Suppressor macrophage treated with lipopolysaccharide for 4 hours (primary cell): ENCODE results near the gene PWWP2B.
A peak's percentile ranks its signal among the peaks of the same experiment; 100 is the strongest.

ENCODE experiments used
- DNase-seq: peaks from one replicate; pipeline ENCODE4 v3.0.0-alpha.2; 2020

Gene PWWP2B

DNA sequence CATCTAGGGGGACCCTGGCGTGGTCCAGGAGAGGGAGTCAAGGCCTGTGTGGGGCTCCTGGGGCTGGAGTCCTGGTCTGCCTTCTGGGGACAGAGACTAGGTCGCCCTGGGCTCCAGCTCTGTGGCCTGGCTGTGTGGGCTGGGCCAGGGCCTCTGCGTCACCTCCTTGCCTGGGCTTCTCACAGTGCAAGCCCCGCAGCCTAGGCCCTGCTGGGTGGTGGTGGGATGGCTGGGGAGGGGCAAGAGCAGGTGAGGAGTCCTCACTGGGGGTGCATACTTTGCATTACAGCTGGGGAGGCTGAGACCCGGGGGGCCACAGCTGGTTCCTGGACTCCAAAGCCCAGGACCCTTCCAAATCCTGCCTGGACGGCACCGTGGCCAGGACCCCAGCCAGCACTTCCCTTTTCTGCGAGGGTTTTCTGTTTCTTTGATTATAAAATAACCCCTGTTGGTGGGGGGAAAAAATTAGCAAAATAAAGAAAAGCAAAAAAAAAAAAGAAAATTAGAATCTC lies 23.5 kb downstream of the PWWP2B start:
- peak; percentile 61 for DNase-seq

DNA sequence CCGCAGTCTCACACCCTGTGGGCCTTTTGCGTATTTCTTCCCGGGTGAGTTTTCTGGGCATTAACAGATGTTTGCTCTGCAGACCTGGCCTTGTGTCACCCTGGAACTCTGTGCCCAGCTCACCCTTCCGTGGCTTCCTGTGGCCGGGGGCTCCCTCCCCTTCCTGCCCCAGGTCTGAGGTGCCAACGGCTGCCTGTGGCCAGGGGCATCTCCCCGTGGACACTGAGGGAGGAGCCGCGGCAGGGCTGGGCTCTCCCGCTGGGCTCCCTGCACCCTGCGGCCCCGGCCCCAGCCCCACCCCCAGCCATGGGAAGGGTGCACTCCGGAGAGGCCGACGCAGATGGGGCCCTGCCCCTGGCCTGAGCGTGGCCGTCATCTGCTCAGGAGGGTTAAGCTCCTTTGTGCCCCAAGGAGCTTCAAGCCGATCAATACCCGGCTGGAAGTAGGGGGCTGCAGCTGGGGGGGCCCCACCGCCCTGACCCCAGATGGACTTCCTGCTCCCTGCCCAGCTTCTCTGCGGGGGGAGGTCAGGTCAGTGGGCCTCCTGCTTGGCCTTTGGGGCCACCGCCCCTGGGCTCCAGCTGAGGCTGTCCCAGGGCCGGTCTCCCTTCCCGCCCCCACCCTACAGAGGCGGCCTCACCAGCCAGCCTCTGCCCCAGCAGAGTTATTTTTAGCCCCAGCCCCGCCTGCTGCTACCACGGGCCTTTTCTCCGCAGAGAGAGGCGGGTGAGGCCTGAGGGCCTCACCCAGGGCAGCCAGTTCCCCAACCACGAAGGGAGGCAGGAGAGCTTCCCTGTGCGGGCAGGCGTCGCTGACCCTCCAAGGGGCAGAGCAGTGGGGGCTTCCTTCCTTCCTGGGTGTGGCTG lies 24.2 kb downstream of the PWWP2B start:
- DNase-seq: peak; percentile 69

DNA sequence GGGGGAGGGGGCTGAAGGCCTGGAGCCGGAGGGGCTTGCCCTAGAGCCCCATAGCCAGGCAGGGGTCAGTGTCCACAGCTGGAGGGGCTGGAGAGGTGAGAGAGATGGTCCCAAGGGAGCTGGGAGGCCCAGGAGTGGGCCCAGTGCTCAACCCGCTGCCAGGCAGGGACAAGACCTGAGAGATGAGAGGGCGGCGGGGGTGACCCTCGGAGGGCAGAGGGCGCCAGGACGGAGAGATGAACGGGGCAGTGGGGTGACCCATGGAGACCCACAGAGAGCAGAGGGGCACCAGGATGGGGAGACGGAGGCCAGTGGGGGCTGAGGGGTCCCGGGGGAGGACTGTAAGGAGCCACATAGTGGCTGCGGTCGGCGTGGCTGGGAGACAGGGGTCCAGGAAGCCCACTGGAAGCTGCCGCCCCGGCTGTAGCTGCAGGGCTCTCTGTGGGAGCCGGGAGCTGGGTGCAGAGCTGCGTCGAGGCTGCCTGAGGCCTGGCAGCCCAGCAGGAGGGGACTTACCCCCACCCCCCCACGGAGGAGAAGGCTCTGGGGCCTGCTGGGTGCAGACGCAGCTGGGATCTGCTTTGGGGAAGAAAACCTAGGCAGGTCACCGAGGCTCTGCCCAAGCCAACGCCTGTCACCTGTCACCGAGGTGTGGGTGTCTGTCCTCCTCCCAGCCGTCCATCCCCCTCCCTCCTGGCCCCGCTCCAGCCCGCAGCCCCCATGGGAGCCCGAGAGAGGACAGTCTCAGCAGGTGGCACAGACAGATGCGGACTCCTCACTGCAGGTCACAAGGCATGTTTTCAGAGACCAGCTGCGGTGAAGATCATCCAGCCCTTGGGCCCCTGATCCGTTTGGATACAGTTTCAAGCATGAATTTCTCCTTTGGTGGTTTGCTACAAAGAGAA lies 25.1 kb downstream of the PWWP2B start:
- DNase-seq: no peak

GRCh38 chr10:132422903-132423825 lies 26.2 kb downstream of the PWWP2B start:
- DNase-seq: peak; percentile 64

GRCh38 chr10:132423966-132424861 lies 27.2 kb downstream of the PWWP2B start:
- no peak for DNase-seq

- DNase-seq: no peak
Measured at GRCh38 chr10:132425029-132425756, 28.2 kb downstream of the PWWP2B start.

DNA sequence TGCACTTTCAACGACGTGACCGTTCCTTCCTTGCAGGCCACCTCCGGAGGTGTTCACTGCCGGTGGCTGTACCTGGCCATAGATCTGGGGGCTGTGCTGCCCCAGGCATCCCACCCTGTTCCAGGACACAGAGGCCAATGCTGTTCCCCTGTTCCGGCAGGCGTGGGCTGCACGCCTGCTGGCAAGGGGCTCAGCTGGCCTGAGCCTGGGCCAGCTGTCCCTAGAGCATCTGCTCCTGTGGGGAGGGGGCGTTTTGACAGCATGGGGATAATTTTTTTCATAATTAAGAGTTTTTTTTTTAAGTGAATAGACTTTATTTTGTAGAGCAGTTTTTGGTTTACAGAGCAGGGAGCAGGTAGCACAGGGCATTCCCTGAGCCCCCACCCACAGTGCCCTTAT lies 28.8 kb downstream of the PWWP2B start:
- DNase-seq: no peak

- no peak for DNase-seq
Measured at GRCh38 chr10:132427006-132427771, 30.2 kb downstream of the PWWP2B start.

- DNase-seq: no peak
Measured at GRCh38 chr10:132427939-132428367, 31.0 kb downstream of the PWWP2B start.

DNA sequence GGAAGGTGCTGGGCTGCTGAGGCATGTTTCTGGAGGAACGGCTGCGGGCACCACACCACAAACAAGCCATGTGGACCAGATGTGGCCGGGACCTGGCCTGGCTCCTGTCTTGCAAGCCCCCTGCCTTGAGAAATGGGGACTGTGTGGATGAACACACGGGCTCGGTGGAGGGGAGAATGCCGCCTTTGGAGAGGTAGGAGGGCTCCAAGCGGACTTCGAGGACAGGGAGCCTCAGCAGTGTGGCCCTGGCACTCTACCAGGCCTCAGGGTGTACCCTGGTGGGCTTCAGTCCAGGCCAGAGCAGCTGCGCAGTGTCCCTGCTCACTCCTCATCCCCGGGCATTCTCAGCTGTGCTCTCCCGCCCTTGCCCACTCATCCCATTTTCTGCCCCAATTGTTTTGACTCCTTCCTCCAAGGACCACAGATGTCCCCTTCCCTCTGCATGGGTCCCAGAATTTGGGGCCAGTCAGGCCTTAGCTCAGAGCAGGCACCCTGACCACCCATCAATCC lies 31.5 kb downstream of the PWWP2B start:
- no peak for DNase-seq

GRCh38 chr10:132429281-132430230 lies 32.6 kb downstream of the PWWP2B start:
- DNase-seq: no peak

DNA sequence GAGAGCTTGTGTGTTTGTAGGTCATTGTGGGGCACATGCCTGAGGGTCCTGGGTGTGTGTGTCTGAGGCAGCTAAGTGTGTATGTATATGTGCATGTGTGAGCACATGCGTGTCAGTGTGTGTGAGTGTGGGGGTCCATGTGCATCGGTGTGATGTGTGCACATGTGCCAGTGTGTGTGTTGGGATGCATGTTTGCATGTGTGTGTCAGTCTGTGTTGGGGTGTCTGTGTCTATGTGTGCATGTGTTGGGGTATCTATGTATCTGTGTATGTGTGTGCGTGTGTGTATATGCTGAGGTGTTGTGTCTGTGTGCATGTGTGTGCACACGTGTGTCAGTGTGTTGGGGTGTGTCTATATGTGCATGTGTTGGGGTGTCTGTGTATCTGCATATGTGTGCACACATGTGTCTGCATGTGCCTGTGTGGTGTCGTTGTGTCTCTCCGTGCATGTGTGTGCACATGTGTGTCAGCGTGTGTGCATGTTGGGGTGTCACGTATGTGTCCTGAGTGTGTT lies 33.3 kb downstream of the PWWP2B start:
- no peak for DNase-seq

- DNase-seq: no peak
Measured at GRCh38 chr10:132430861-132431271, 33.9 kb downstream of the PWWP2B start.

DNA sequence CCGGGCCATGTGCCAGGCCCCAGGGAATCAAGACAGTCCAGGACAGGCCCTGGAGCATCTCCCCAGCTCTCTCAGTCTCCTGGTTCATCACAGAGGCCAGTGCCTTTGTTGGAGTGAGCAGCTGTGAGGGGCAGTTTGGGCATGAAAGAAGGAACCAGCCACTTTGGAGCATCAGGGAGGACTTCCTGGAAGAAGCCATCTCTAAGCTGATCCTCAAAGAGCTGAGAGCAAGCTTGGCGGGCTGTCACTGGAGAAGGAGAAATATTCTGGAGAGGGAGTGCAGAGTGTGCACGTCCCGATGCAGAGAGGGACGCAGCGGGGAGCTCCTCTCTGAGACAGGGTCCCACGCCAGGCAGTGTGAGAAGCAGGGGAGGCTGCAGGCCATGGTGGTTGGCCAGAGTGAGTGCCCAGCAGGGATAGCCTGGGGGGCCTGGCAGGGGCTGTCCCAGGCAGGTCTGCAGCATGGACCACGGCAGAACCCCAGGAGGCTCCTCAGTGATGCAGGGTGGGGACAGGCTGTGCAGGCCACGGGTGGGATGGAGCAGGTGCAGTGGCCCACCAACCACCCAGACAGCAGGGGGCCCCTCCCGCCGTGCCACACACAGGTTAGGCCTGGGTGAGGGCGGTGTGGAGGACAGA lies 34.7 kb downstream of the PWWP2B start:
- no peak for DNase-seq

DNA sequence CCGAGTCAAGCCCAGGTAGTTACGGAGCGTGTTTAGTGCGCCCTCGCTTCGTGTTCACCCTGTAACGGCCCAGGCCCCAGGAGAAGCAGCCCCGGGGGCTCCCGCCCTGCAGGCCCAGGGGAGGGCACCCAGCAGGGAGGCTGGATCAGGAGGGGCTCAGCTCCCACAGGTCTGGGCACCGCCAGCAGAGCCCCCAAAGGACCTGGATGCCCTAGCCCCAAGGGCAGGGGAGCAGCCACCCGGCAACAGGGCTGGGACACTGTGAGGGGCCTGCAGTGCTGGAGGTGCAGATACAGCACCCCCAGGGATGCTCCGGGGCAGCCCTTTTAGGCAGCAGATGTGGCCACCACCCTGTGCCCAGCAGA lies 35.2 kb downstream of the PWWP2B start:
- no peak for DNase-seq

DNA sequence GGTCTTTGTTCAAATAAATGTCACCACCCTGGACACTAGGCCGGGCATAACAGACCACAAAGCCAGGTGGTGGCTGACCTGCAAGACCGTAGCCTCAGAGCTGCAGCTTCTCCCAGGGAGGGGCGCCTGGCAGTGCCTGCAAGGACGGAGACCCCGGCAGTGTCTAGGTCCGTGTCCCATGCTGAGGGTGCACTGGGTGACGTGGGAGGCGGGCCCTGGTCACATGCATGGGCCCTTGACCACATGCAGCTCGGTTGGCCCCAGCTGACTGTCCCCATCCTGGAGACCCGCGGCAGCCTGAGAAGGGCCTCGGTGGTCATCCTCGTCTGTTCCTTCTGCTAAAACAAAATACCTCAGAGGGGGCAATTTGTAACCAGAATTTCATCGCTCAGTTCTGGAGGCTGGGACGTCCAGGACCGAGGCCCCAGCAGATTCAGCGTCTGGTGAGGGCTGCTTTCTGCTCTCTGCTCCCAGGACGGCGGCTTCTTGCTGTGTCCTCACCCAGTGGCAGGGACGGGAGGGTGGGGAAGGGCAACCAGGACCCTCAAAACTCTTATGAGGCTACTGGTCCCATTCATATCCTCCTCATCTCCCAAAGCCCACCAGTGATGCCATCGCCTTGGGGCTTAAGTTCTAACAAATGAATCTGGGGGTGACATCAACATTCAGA lies 36.8 kb downstream of the PWWP2B start:
- DNase-seq: no peak

GRCh38 chr10:132434405-132435005 lies 37.5 kb downstream of the PWWP2B start:
- DNase-seq: peak; percentile 77
